ENCODE data around the gene LRP4. TPM values are rescaled to one million over a fixed set of nuclear protein-coding genes. Genes with fewer than 3 reads are reported as not detected.

LRP4 gene
- total RNA-seq, 1 donor from 2014 or later = 9.9 TPM

DNA sequence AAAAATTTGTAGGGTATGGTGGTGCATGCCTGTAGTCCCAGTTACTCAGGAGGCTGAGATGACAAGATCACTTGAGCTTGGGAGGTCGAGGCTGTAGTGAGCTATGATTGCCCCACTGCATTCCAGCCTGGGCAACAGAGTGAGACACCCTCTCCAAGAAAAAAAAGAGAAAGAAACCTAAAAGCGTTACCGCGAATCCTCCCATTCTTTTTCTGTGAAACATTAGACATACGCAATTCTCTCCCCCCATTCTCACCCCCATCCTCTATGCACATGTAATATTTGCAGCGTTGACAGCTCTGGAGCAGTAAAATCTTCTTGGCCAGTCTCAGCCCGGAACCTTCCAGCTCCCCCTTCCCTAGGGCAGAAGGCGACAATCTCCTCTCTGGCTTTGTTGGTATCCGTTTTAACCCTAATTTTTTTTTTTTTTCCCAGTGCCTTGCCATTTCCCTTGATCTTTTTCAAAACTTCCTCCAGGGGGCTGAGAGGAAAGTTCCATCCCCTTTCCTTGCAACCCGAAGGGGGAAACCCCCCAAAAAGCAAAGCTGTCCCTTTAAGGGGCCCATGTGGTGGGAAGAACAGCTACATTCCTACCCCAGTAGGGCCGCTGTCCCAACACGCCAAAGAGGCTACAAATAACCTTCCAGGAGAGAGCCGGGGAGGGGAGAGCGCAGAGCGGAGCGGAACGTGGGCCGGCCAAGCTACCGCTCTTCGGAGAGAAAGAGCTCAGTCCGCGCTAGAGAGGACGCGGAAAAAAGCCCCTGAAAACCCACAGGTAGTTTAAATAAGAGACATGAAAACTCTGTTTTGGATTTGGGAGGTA, 1.9 kb downstream of the LRP4 start:
- no peaks in the 10 kb centered on the region for H3K27me3 ChIP-seq (ENCODE audit: control insufficient read depth, insufficient read depth, low read length)
- no peaks in the 10 kb centered on the region for H3K36me3 ChIP-seq (ENCODE audit: control insufficient read depth, insufficient read depth, low read length)
- no peak for DNase-seq (ENCODE audit: low read depth)
- TF ChIP-seq, protein P1, sequence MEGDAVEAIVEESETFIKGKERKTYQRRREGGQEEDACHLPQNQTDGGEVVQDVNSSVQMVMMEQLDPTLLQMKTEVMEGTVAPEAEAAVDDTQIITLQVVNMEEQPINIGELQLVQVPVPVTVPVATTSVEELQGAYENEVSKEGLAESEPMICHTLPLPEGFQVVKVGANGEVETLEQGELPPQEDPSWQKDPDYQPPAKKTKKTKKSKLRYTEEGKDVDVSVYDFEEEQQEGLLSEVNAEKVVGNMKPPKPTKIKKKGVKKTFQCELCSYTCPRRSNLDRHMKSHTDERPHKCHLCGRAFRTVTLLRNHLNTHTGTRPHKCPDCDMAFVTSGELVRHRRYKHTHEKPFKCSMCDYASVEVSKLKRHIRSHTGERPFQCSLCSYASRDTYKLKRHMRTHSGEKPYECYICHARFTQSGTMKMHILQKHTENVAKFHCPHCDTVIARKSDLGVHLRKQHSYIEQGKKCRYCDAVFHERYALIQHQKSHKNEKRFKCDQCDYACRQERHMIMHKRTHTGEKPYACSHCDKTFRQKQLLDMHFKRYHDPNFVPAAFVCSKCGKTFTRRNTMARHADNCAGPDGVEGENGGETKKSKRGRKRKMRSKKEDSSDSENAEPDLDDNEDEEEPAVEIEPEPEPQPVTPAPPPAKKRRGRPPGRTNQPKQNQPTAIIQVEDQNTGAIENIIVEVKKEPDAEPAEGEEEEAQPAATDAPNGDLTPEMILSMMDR (IDR thresholded peaks at IDR 0.05; ENCODE audit: insufficient read depth, low read length, poor library complexity, severe bottlenecking) = peak; percentile 36
- peak overlapping the region; percentile 63 for H3K4me3 ChIP-seq (ENCODE audit: low read depth, low read length)

DNA sequence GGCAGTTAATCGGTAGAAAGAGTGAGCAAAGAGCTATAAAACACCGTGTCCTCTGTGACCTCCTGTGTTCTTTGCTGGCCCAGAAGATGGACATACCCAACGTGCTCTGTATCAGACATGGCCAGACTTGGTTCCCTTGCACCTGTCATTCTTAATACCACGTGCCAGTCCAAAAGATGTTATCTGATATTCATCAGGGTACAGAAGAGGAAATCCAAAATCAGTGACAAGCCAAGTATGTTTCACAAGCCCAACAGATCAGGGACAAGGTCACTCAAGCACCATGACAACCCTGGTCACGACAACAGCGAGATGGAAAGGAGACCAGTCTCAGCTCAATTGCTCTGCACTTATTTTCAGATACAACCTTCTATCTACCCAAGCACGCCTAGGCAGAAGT, 3.4 kb downstream of the LRP4 start:
- TF ChIP-seq, protein P1 (IDR thresholded peaks at IDR 0.05; ENCODE audit: insufficient read depth, low read length, poor library complexity, severe bottlenecking) = no peak
- no peaks in the 10 kb centered on the region for H3K36me3 ChIP-seq (ENCODE audit: control insufficient read depth, insufficient read depth, low read length)
- no peak for DNase-seq (ENCODE audit: low read depth)

DNA sequence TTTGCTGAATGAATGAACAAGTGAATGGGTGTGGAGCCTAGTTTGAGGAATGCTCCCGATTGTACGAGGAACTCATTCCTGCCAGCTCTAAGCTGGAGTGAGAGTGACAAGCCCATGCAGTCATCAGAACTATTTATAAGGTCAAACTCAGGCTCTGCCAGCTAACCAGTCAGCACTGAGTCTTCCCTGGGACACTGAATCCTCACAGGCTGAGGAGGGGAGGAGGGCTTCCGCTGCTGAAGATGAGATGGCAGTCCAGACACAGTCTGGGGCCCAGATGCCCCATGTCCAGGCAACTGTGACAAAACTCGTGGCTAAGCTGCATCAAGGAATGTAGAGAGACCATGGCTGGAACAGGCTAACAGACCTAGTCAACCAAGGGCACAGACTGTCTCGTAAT, 4.0 kb downstream of the LRP4 start:
- TF ChIP-seq, protein P1 (IDR thresholded peaks at IDR 0.05; ENCODE audit: insufficient read depth, low read length, poor library complexity, severe bottlenecking) = no peak
- DNase-seq (ENCODE audit: low read depth) = peak; percentile 80
- Histone ChIP-seq H3K27me3 (ENCODE audit: control insufficient read depth, insufficient read depth, low read length) (no peaks in the 10 kb centered on the region), H3K36me3 (ENCODE audit: control insufficient read depth, insufficient read depth, low read length) (no peaks in the 10 kb centered on the region), H3K4me3 (ENCODE audit: low read depth, low read length) (no peak overlapping the region)

More for the DNA sequence above, 3.4 kb downstream of the LRP4 start:
- H3K4me3 ChIP-seq (ENCODE audit: low read depth, low read length) = no peak overlapping the region
- H3K27me3 ChIP-seq (ENCODE audit: control insufficient read depth, insufficient read depth, low read length) = no peaks in the 10 kb centered on the region

DNA sequence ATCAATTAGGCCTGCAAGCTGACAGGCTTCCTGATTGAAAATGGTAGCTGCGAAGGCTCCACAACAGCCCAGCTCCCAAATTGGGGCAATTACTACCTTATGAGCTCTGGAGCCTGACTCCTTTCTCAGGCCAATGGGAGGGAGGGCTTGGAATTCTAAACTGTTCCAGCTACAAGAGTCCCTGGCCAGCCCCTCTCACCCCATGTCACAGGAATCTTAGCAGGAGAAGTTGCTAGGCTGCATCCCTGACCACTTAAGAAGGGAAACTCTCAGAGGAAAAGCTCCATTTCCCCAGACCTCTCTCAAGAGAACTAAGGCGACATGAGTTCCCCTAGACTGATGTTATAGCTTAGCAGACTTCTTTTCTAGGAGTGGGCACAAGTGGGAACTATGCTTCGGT, 4.9 kb downstream of the LRP4 start:
- Histone ChIP-seq H3K36me3 (ENCODE audit: control insufficient read depth, insufficient read depth, low read length) (no peaks in the 10 kb centered on the region), H3K27me3 (ENCODE audit: control insufficient read depth, insufficient read depth, low read length) (no peaks in the 10 kb centered on the region), H3K4me3 (ENCODE audit: low read depth, low read length) (no peak overlapping the region)
- TF ChIP-seq, protein P1 (IDR thresholded peaks at IDR 0.05; ENCODE audit: insufficient read depth, low read length, poor library complexity, severe bottlenecking) = no peak
- DNase-seq (ENCODE audit: low read depth) = no peak

- TF ChIP-seq, protein P1 (IDR thresholded peaks at IDR 0.05; ENCODE audit: insufficient read depth, low read length, poor library complexity, severe bottlenecking) = no peak
- no peak for DNase-seq (ENCODE audit: low read depth)
- H3K27me3 ChIP-seq (ENCODE audit: control insufficient read depth, insufficient read depth, low read length) = no peaks in the 10 kb centered on the region
- peak overlapping the region; percentile 2 for H3K4me3 ChIP-seq (ENCODE audit: low read depth, low read length)
- H3K36me3 ChIP-seq (ENCODE audit: control insufficient read depth, insufficient read depth, low read length) = no peaks in the 10 kb centered on the region
These were observed 5.7 kb downstream of the LRP4 start for GRCh38 chr11:46912526-46913150.

Measured in kidney epithelial cell (primary cell).